Measurements from ENCODE around the gene TMEM178B. TPM values are rescaled to one million over a fixed set of nuclear protein-coding genes. Genes with fewer than 3 reads are reported as not detected.

Gene TMEM178B
- total and polyA plus RNA-seq, 10 of the 15 experiments (the other 5 are each of a cell fraction or from before 2014, with no cell fraction given), result 0.01 to 1.1 (median 0.04) TPM; not detected in 2

DNA sequence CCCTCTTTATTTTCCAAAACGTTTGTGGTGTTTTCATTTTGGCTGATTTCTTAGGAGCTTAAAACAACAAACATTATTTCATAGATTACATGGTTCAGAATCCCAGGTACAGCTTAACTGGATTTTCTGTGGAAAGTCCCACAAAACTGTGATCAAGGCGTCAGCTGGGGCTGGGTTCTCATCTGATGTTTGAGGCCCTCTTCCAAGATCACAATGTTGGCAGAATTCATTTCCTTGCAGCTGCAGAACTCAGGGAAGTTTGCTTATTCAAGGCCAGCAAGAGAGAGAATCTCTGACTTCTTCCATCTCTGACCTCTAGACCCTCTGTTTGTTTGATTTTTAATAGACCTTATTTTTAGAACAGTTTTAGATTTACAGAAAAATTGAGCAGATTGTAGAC is 368.9 kb downstream of the TMEM178B start:
- ChIA-PET CTCF (interaction anchor here (0.6 kb wide), 1 partner anchor 87 kb away, joined by 3 read pairs; no protein-coding TSS in a partner anchor), POLR2A (no interaction called here), SMC1A (ENCODE audit: uncharacterized antibody, unreplicated experiment) (interaction anchor here (1.1 kb wide), 1 partner anchor 12 kb away, joined by 3 read pairs; no protein-coding TSS in a partner anchor), RAD21 (ENCODE audit: unreplicated experiment) (no interaction called here)
- peaks cover 0 to 4% of the 10 kb centered on the region in 2 experiments; a peak in 2 of 4 replicates for H3K27me3 ChIP-seq (replicated peaks in 1 of 2; ENCODE audit: control insufficient read depth in 2 of 2, insufficient read depth in 2 of 2, low read length in 1 of 2)
- 10% methylated on average over 2 of the region's 2 CpGs for WGBS (ENCODE audit: insufficient coverage, insufficient replicate concordance, low lambda C conversion rate, missing lambda C conversion rate)
- no peaks in the 10 kb centered on the region for H4K20me1 ChIP-seq (ENCODE audit: control insufficient read depth, insufficient read depth)
- no peak overlapping the region for H2AFZ ChIP-seq (ENCODE audit: control insufficient read depth, low read depth, low read length)
- in situ Hi-C loops (cut with MboI), result no loop called here
- BruUV-seq (replicated peaks), result no TSS peak
- H3K9ac ChIP-seq (ENCODE audit: control insufficient read depth, insufficient read depth, low read length), result no peak overlapping the region
- no peaks in the 10 kb centered on the region for H3K9me3 ChIP-seq (replicated peaks; ENCODE audit: control insufficient read depth, insufficient read depth, low read length)
- no peak overlapping the region for H3K27ac ChIP-seq (ENCODE audit: control insufficient read depth, insufficient read depth)
- H3K36me3 ChIP-seq (ENCODE audit: control insufficient read depth in 2 of 2, insufficient read depth in 2 of 2, low read length in 1 of 2), result no peaks in the 10 kb centered on the region
- ATAC-seq (no peak), FAIRE-seq (no peak), DNase-seq (ENCODE audit: low read depth, low spot score) (no peak)
- H3K4me3 ChIP-seq, result no peak overlapping the region
- no peak overlapping the region for H3K4me2 ChIP-seq (ENCODE audit: control insufficient read depth, insufficient read depth)
- H3K79me2 ChIP-seq (ENCODE audit: control insufficient read depth, insufficient read depth, low read length), result no peaks in the 10 kb centered on the region
- H3K4me1 ChIP-seq (ENCODE audit: control insufficient read depth, insufficient read depth, low read length), result no peaks in the 10 kb centered on the region
- intact Hi-C loops (cut with micrococcal nuclease; ENCODE audit: unreplicated experiment), result no loop called here
- no peak for TF ChIP-seq TARDBP (IDR thresholded peaks at IDR 0.05; ENCODE audit: borderline replicate concordance)
- no peak for TF ChIP-seq CREB1 (IDR thresholded peaks at IDR 0.05; ENCODE audit: low read depth)
- no peak for TF ChIP-seq EZH2 (IDR thresholded peaks at IDR 0.05; ENCODE audit: borderline replicate concordance, control insufficient read depth, low read depth, low read length)
- TF ChIP-seq PAX5 (IDR thresholded peaks at IDR 0.05; ENCODE audit: borderline replicate concordance, low read depth, low read length), result no peak
- TF ChIP-seq E2F8 (IDR thresholded peaks at IDR 0.05; ENCODE audit: low read depth, partially characterized antibody), result no peak
- TF ChIP-seq USF1 (IDR thresholded peaks at IDR 0.05; ENCODE audit: borderline replicate concordance, extremely low read length, insufficient read depth, low read depth, low read length), result no peak
- no peak for TF ChIP-seq IKZF1 (conservative IDR thresholded peaks at IDR 0.05)
- no peak for TF ChIP-seq WRNIP1 (IDR thresholded peaks at IDR 0.05; ENCODE audit: borderline replicate concordance, low read depth, low read length)
- no peak for TF ChIP-seq PKNOX1 (IDR thresholded peaks at IDR 0.05)
- TF ChIP-seq CHD4 (IDR thresholded peaks at IDR 0.05), result no peak
- no peak for TF ChIP-seq RCOR1 (conservative IDR thresholded peaks at IDR 0.05; ENCODE audit: low read depth, low read length)
- no peak for TF ChIP-seq TCF7 (IDR thresholded peaks at IDR 0.05; ENCODE audit: borderline replicate concordance)
- TF ChIP-seq, protein P1, sequence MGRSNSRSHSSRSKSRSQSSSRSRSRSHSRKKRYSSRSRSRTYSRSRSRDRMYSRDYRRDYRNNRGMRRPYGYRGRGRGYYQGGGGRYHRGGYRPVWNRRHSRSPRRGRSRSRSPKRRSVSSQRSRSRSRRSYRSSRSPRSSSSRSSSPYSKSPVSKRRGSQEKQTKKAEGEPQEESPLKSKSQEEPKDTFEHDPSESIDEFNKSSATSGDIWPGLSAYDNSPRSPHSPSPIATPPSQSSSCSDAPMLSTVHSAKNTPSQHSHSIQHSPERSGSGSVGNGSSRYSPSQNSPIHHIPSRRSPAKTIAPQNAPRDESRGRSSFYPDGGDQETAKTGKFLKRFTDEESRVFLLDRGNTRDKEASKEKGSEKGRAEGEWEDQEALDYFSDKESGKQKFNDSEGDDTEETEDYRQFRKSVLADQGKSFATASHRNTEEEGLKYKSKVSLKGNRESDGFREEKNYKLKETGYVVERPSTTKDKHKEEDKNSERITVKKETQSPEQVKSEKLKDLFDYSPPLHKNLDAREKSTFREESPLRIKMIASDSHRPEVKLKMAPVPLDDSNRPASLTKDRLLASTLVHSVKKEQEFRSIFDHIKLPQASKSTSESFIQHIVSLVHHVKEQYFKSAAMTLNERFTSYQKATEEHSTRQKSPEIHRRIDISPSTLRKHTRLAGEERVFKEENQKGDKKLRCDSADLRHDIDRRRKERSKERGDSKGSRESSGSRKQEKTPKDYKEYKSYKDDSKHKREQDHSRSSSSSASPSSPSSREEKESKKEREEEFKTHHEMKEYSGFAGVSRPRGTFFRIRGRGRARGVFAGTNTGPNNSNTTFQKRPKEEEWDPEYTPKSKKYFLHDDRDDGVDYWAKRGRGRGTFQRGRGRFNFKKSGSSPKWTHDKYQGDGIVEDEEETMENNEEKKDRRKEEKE (IDR thresholded peaks at IDR 0.05), result no peak
- TF ChIP-seq PBX3 (IDR thresholded peaks at IDR 0.05; ENCODE audit: insufficient replicate concordance, low read depth, low read length), result no peak

Measured in GM12878 (cell line).